ENCODE measurements around the gene MXD1.

The MXD1 gene

GRCh38 chr2:69965756-69966445, 51.0 kb downstream of the MXD1 start:
- H2BK12ac ChIP-seq (ENCODE audit: low read length): no peak overlapping the region
- H3K4me3 ChIP-seq (ENCODE audit: low read depth, low read length): no peak overlapping the region
- peaks cover 3% of the 10 kb centered on the region for H3K9me3 ChIP-seq (ENCODE audit: insufficient read depth, low read depth, low read length)
- H3K4ac ChIP-seq (ENCODE audit: low read depth, low read length): no peak overlapping the region
- H3K14ac ChIP-seq (ENCODE audit: low read length): peak overlapping the region; percentile 55
- no peak overlapping the region for H2BK120ac ChIP-seq (ENCODE audit: insufficient read depth, low read length, poor library complexity)
- H3K4me2 ChIP-seq (ENCODE audit: low read length): no peak overlapping the region
- DNase-seq: peak; percentile 69 to 94
- H3K27me3 ChIP-seq (ENCODE audit: insufficient read depth, low read length): no peaks in the 10 kb centered on the region
- H3K23ac ChIP-seq (ENCODE audit: low read length): no peak overlapping the region
- no peak overlapping the region for H2BK5ac ChIP-seq (ENCODE audit: low read depth, low read length, poor library complexity)
- H4K8ac ChIP-seq (ENCODE audit: low read depth, low read length): no peak overlapping the region
- no peak overlapping the region for H4K91ac ChIP-seq (ENCODE audit: low read depth, low read length)
- H3K27ac ChIP-seq (ENCODE audit: low read depth, low read length): no peak overlapping the region
- peaks cover 7% of the 10 kb centered on the region in 2 experiments for H3K4me1 ChIP-seq (ENCODE audit: control insufficient read depth in 1 of 2, insufficient read depth in 2 of 2, low read length in 2 of 2)
- H3K18ac ChIP-seq (ENCODE audit: low read length): peak overlapping the region; percentile 25
- H3K36me3 ChIP-seq (ENCODE audit: control insufficient read depth in 1 of 2, insufficient read depth in 2 of 2, low read length in 2 of 2): no peaks in the 10 kb centered on the region
- WGBS (ENCODE audit: extremely low coverage, insufficient coverage, insufficient read length): no CpG with 5 or more reads among the region's 8 CpGs
- H4K12ac ChIP-seq (ENCODE audit: low read depth, low read length): no peak overlapping the region
- H3K9ac ChIP-seq (ENCODE audit: low read length): no peak overlapping the region
- no peaks in the 10 kb centered on the region for H3K79me2 ChIP-seq (ENCODE audit: control insufficient read depth, insufficient read depth, low read length, poor library complexity)
- H2AK5ac ChIP-seq (ENCODE audit: low read length): no peak overlapping the region
- H3K79me1 ChIP-seq (ENCODE audit: low read length): peaks cover 2% of the 10 kb centered on the region
- no peak overlapping the region for H2AFZ ChIP-seq (ENCODE audit: insufficient read depth, low read length, poor library complexity)

- peak in 1 of 2 donors; percentile 58 for DNase-seq
- Histone ChIP-seq H4K12ac (ENCODE audit: low read depth, low read length) (no peak overlapping the region), H3K79me2 (ENCODE audit: control insufficient read depth, insufficient read depth, low read length, poor library complexity) (no peaks in the 10 kb centered on the region), H3K27me3 (ENCODE audit: insufficient read depth, low read length) (no peaks in the 10 kb centered on the region), H3K14ac (ENCODE audit: low read length) (no peak overlapping the region), H2AFZ (ENCODE audit: insufficient read depth, low read length, poor library complexity) (no peak overlapping the region), H3K18ac (ENCODE audit: low read length) (no peak overlapping the region), H2BK5ac (ENCODE audit: low read depth, low read length, poor library complexity) (no peak overlapping the region), H3K9me3 (ENCODE audit: insufficient read depth, low read depth, low read length) (peaks cover 3% of the 10 kb centered on the region), H4K91ac (ENCODE audit: low read depth, low read length) (no peak overlapping the region), H3K27ac (ENCODE audit: low read depth, low read length) (no peak overlapping the region), H4K8ac (ENCODE audit: low read depth, low read length) (no peak overlapping the region), H3K36me3 (ENCODE audit: control insufficient read depth in 1 of 2, insufficient read depth in 2 of 2, low read length in 2 of 2) (no peaks in the 10 kb centered on the region), H3K23ac (ENCODE audit: low read length) (no peak overlapping the region), H3K4me1 (ENCODE audit: control insufficient read depth in 1 of 2, insufficient read depth in 2 of 2, low read length in 2 of 2) (peaks cover 7% of the 10 kb centered on the region in 2 experiments), H2AK5ac (ENCODE audit: low read length) (no peak overlapping the region), H3K4me2 (ENCODE audit: low read length) (no peak overlapping the region), H3K4me3 (ENCODE audit: low read depth, low read length) (no peak overlapping the region), H2BK12ac (ENCODE audit: low read length) (no peak overlapping the region), H3K4ac (ENCODE audit: low read depth, low read length) (no peak overlapping the region), H3K79me1 (ENCODE audit: low read length) (peaks cover 2% of the 10 kb centered on the region), H3K9ac (ENCODE audit: low read length) (no peak overlapping the region), H2BK120ac (ENCODE audit: insufficient read depth, low read length, poor library complexity) (no peak overlapping the region)
- WGBS (ENCODE audit: extremely low coverage, insufficient coverage, insufficient read length): no CpG with 5 or more reads among the region's 2 CpGs
These were observed 51.6 kb downstream of the MXD1 start for GRCh38 chr2:69966496-69966895.

DNA sequence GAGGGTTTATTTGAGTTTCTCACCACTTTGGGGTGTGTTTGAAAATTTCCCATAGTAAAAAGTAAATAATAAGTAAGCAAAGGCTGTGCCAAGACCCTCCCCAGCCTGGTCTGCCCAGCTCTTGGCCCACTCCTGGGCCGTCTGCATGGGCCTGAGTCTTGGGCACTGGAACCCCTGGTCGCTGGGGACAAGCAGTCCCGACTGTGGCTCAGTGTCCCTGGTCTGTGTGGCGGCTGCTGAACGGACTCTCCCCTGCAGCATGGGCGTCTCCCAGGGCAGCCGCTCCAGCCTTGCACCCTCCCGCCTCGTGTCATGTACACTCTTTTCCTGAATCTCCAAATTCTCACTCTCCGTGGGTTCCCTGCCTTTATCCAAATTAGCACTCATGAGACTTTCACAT, 53.7 kb downstream of the MXD1 start:
- H3K79me2 ChIP-seq (ENCODE audit: control insufficient read depth, insufficient read depth, low read length, poor library complexity): no peaks in the 10 kb centered on the region
- no peak overlapping the region for H2BK5ac ChIP-seq (ENCODE audit: low read depth, low read length, poor library complexity)
- H3K36me3 ChIP-seq (ENCODE audit: control insufficient read depth in 1 of 2, insufficient read depth in 2 of 2, low read length in 2 of 2): no peaks in the 10 kb centered on the region
- peaks cover 3% of the 10 kb centered on the region for H3K9me3 ChIP-seq (ENCODE audit: insufficient read depth, low read depth, low read length)
- H3K4me1 ChIP-seq (ENCODE audit: control insufficient read depth in 1 of 2, insufficient read depth in 2 of 2, low read length in 2 of 2): peaks cover 7% of the 10 kb centered on the region in 2 experiments
- H3K27ac ChIP-seq (ENCODE audit: low read depth, low read length): no peak overlapping the region
- no peak overlapping the region for H2BK120ac ChIP-seq (ENCODE audit: insufficient read depth, low read length, poor library complexity)
- no peak overlapping the region for H3K18ac ChIP-seq (ENCODE audit: low read length)
- no peak for DNase-seq
- H4K91ac ChIP-seq (ENCODE audit: low read depth, low read length): no peak overlapping the region
- H3K23ac ChIP-seq (ENCODE audit: low read length): no peak overlapping the region
- H3K27me3 ChIP-seq (ENCODE audit: insufficient read depth, low read length): no peaks in the 10 kb centered on the region
- no peak overlapping the region for H3K9ac ChIP-seq (ENCODE audit: low read length)
- H3K14ac ChIP-seq (ENCODE audit: low read length): no peak overlapping the region
- no peak overlapping the region for H2AK5ac ChIP-seq (ENCODE audit: low read length)
- no peak overlapping the region for H2AFZ ChIP-seq (ENCODE audit: insufficient read depth, low read length, poor library complexity)
- H3K4me2 ChIP-seq (ENCODE audit: low read length): no peak overlapping the region
- no peak overlapping the region for H4K8ac ChIP-seq (ENCODE audit: low read depth, low read length)
- H4K12ac ChIP-seq (ENCODE audit: low read depth, low read length): no peak overlapping the region
- WGBS (ENCODE audit: extremely low coverage, insufficient coverage, insufficient read length): no CpG with 5 or more reads among the region's 10 CpGs
- H2BK12ac ChIP-seq (ENCODE audit: low read length): no peak overlapping the region
- peaks cover 2% of the 10 kb centered on the region for H3K79me1 ChIP-seq (ENCODE audit: low read length)
- H3K4me3 ChIP-seq (ENCODE audit: low read depth, low read length): no peak overlapping the region
- no peak overlapping the region for H3K4ac ChIP-seq (ENCODE audit: low read depth, low read length)

DNA sequence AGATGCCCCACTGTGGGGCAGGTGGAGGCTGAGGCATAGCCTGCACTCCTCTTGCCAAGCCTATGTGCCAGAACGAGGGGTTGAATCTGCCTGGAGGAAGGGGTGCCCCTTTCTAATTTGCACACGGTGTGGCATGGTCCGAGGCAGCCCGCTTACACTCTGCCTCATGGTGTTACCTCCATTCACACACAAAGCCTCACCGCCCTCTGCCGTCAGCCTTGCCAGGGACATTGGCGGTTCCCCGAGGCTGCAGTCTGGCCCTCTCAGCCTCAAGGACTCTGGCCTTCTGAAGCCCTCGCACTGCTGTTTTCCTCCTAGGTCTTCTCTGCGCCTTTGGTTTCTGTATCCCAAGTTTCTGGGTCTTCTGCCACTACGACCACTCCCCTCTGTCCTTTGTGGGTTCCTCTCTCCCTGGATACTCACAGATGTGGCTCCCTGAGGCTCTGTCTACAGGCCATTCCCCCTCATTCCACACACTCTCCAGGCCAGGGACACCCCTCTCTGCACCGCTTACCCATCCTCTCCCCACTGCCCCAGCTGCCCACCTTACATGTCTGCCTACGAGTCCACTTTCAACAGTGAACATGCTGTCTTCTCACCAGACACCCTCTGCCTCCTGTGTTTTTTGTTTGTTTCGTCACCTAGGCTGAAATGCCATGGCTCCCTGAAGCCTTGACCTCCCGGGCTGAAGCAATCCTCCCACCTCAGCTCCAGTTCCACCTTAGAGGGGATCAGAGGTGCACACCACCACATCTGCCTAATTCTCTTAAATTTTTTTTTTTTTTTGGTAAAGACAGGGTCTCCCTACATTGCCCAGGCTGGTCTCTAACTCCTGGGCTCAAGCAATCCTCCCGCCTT, 54.4 kb downstream of the MXD1 start:
- peaks cover 3% of the 10 kb centered on the region for H3K9me3 ChIP-seq (ENCODE audit: insufficient read depth, low read depth, low read length)
- no peak overlapping the region for H4K91ac ChIP-seq (ENCODE audit: low read depth, low read length)
- H3K18ac ChIP-seq (ENCODE audit: low read length): no peak overlapping the region
- H3K27me3 ChIP-seq (ENCODE audit: insufficient read depth, low read length): no peaks in the 10 kb centered on the region
- H3K79me1 ChIP-seq (ENCODE audit: low read length): peaks cover 2% of the 10 kb centered on the region
- H3K9ac ChIP-seq (ENCODE audit: low read length): no peak overlapping the region
- H3K4me2 ChIP-seq (ENCODE audit: low read length): no peak overlapping the region
- no peaks in the 10 kb centered on the region for H3K79me2 ChIP-seq (ENCODE audit: control insufficient read depth, insufficient read depth, low read length, poor library complexity)
- no peak overlapping the region for H3K27ac ChIP-seq (ENCODE audit: low read depth, low read length)
- H3K14ac ChIP-seq (ENCODE audit: low read length): no peak overlapping the region
- no peak overlapping the region for H3K4me3 ChIP-seq (ENCODE audit: low read depth, low read length)
- H3K4me1 ChIP-seq (ENCODE audit: control insufficient read depth in 1 of 2, insufficient read depth in 2 of 2, low read length in 2 of 2): peaks cover 7% of the 10 kb centered on the region in 2 experiments
- DNase-seq: peak in 1 of 2 donors; percentile 68
- H2AK5ac ChIP-seq (ENCODE audit: low read length): no peak overlapping the region
- WGBS (ENCODE audit: extremely low coverage, insufficient coverage, insufficient read length): no CpG with 5 or more reads among the region's 16 CpGs
- no peak overlapping the region for H2BK120ac ChIP-seq (ENCODE audit: insufficient read depth, low read length, poor library complexity)
- H4K8ac ChIP-seq (ENCODE audit: low read depth, low read length): no peak overlapping the region
- H3K36me3 ChIP-seq (ENCODE audit: control insufficient read depth in 1 of 2, insufficient read depth in 2 of 2, low read length in 2 of 2): no peaks in the 10 kb centered on the region
- no peak overlapping the region for H2BK5ac ChIP-seq (ENCODE audit: low read depth, low read length, poor library complexity)
- H2BK12ac ChIP-seq (ENCODE audit: low read length): no peak overlapping the region
- no peak overlapping the region for H3K4ac ChIP-seq (ENCODE audit: low read depth, low read length)
- H2AFZ ChIP-seq (ENCODE audit: insufficient read depth, low read length, poor library complexity): no peak overlapping the region
- no peak overlapping the region for H3K23ac ChIP-seq (ENCODE audit: low read length)
- no peak overlapping the region for H4K12ac ChIP-seq (ENCODE audit: low read depth, low read length)

Data from trophoblast cell (in vitro differentiated cells and primary cell).